Adrenal gland (tissue), 5 donors: Measurements from ENCODE around the gene ACOT11.

Experiments
- POLR2A ChIP-seq, 2 donors: fragments of 450-650 bp; IDR thresholded peaks; one replicate each; pipeline ENCODE4 v1.6.1; 2017; ENCODE audit warnings: antibody characterized with exemption in 2 of 2, mild to moderate bottlenecking in 2 of 2, moderate library complexity in 1 of 2
- TF ChIP-seq, protein P1 (sequence below), 6 experiments: fragments of 450-650 bp in 4 of 6; fragments of 200-600 bp in 2 of 6; sonication (generic) in 1 of 6; IDR thresholded peaks; 1 replicate in 5 of 6; 2 replicates in 1 of 6; pipeline versions ENCODE4 v1.5.1 to v1.8.0; 2016 to 2021; ENCODE audit warnings: antibody characterized with exemption in 6 of 6, mild to moderate bottlenecking in 2 of 6, moderate library complexity in 1 of 6
- donor health status: DM: no; HTN: no; CAD: no.

DNA sequence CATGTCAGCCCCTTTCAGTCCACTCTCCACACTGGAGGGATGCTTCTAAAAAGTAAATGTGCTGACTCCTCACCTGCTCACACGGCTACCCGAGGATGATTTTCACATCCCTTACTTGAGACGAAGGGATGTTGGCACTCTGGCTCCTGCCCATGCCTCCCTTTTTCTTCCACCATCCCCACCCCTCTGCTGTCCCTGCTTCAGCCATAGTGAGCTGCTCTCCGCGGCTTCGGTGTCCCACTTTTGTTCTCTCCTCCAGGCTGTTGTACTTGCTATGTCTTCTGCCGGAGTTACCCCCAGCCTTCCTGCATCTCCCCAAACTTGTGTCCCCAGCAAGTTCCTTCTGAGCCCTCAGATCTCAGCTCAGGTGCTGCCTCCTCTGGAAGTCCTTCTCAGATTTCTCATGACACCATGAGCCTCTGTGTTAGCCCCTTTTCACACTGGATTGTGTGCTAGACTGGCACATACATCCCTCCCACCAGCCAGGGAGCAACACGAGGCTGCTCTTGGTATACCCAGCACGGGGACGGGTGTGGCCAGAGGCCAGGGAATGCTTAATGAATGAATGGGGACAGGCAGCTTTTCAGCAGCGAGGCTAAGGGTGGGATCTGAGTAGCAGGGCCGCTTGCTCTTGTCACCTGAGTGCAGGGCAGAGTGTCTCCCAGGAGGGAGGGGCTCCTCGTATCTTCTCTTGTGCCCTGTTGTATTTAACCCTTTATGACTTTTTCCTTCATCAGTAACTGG is 1.3 kb downstream of the ACOT11 start:
- TF ChIP-seq POLR2A (IDR thresholded peaks at IDR 0.05): no peak
- TF ChIP-seq, protein P1, sequence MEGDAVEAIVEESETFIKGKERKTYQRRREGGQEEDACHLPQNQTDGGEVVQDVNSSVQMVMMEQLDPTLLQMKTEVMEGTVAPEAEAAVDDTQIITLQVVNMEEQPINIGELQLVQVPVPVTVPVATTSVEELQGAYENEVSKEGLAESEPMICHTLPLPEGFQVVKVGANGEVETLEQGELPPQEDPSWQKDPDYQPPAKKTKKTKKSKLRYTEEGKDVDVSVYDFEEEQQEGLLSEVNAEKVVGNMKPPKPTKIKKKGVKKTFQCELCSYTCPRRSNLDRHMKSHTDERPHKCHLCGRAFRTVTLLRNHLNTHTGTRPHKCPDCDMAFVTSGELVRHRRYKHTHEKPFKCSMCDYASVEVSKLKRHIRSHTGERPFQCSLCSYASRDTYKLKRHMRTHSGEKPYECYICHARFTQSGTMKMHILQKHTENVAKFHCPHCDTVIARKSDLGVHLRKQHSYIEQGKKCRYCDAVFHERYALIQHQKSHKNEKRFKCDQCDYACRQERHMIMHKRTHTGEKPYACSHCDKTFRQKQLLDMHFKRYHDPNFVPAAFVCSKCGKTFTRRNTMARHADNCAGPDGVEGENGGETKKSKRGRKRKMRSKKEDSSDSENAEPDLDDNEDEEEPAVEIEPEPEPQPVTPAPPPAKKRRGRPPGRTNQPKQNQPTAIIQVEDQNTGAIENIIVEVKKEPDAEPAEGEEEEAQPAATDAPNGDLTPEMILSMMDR (IDR thresholded peaks at IDR 0.05): no peak
